ENCODE results near the gene SLC24A3.

Gene SLC24A3

DNA sequence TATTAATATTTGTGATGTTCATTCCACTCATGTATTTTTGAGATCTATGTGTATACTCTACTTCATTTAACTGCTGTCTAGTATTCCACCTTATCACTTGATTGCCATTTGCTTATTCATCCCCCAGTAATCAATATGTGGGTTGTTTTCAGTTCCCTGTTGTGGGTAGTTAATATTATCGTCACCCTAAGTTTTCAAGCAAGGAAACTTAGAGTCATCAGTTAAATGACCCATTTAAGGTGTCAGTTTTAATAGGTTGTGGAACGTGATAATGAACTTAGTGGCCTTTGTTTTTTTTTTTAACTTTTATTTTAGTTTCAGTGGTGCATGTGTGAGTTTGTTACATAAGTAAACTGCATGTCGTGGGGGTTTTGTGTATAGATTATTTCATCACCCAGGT is 90.3 kb downstream of the SLC24A3 start:
- DNase-seq (ENCODE audit: low read depth in 2 of 2): no peak

DNA sequence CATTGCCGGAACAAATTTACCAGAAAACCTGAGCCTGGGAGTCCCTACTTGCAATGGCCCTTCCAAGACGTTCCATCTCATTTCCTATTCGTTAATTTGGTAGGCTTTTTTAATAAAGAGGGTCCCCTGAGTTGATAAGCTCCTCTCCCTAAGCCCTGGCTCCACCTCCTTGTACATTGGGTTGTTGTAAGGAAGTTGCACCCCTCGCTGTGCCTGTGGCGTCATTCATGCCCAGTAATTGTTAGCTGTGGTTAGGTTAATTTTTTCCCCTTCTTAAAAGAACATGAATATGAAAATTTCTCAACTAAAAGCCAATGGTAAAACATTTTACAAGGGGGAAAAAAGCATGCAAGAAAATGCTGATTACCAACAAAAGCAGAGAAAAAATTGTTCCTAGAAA is 91.9 kb downstream of the SLC24A3 start:
- DNase-seq (ENCODE audit: low read depth in 2 of 2): no peak

DNA sequence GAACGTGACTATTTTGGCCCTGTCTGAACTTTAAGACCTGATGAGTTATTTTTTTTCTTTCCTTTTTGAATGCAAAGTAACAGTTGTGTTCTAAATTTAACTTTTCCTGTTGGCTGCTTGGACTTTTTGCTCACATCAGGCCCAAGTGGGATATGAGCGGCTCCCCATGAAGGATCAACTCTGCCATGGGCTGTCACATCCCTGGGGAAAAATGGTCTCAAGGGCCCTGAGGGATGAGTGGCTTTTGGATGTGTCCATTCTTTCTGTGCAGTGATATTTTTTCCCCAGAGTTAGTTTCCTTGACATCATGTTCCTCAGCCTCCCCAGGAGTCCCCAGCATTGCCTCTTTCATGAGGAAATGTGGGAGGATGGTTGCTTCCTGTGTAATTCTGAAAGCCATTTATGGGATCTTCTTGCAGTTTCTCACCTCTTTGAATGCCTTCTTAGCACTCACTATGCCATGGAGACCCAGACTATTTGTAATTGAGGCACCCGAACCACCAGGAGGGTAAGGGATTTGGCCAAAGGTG is 92.5 kb downstream of the SLC24A3 start:
- no peak for DNase-seq (ENCODE audit: low read depth in 2 of 2)

DNA sequence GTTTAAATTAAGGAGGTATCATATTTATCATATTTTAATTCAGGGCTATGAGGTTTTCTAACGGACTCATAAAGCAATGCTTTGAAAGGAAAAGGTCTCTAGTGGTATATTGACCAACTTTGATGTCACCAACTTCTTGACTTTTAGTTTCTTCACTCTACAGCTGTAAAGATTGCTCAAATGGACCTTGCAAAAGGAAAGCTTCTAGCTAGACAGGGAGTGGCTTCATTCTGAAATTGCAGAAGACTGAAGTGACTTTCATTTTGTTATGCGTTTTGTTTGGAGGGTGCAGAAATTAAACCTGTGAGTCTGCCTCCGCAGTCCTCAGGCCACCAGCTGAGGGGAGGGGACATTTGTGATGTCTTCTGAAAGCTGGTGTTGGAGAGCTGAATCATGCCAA is 95.7 kb downstream of the SLC24A3 start:
- DNase-seq (ENCODE audit: low read depth in 2 of 2): no peak

DNA sequence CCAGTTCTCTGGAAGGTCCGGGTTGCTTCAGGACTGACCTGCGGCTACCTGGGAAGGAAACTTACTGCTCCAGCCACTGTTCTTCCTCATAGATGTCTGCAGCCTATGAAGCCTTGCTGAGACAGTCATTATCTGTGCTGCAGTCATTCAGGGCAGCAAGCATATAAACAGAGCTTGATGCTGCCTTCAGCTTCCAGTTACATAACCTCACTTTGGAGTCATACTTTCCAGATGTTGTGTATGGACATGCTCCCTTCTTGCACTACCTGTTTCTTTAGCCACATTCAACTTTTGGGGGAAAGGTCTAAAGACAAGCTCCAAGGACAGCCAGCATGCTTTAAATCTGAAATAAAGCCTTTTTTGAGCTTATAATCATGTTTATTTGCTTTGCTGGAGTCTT is 98.1 kb downstream of the SLC24A3 start:
- DNase-seq (ENCODE audit: low read depth in 2 of 2): no peak

DNA sequence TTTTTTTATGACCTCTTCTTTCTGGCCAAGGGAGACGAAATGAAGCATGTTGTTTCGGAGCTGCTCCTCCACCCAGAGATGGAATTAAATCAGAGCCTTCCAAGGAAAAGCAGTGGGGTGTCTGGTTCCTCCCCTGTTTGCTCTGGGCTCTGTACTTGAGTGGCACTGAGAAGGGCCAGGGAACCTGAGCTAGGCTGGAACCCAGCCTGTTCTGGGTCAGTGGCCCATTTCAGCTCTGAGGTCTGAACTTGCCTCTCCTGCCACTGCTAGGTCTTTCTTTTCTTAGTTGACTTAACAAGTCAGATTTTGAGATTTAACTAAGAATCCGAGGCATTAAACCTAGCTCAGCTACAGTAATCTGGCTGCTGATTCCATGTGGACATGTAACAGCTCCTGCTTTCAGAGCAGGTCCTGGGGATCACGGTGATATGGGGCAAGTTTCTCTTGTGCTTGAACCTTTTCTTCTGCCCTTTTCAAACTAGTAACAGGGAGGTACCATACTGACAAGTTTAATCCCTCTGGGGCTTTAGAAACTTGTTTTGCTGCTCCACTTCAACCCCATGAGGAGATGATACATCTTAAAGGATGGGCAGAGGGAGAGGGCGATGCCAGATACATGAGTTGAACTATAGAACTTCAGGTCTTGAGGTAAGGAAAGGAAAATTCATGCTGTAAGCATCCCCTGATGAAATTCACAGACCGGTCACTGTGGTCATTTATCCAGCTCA is 101.1 kb downstream of the SLC24A3 start:
- DNase-seq (ENCODE audit: low read depth in 2 of 2): no peak

DNA sequence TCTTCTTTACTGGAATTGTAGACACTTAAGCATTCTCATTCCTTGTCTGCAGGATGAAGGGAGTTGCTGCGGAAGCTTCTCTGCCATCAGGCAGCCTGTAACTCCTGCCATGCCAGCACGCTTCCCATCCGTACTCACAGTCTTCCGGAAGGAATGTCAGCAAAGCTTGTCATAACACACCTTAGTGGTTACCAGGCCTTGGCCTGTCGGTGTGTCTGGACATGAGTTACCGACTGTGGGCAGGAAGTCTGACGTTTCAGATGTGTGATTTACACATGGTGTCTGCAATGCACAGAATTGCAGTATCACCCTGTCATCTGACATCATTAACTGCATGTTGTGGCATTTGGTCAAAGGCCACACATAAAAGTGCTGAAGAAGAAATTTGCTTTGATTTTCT is 102.2 kb downstream of the SLC24A3 start:
- no peak for DNase-seq (ENCODE audit: low read depth in 2 of 2)

DNA sequence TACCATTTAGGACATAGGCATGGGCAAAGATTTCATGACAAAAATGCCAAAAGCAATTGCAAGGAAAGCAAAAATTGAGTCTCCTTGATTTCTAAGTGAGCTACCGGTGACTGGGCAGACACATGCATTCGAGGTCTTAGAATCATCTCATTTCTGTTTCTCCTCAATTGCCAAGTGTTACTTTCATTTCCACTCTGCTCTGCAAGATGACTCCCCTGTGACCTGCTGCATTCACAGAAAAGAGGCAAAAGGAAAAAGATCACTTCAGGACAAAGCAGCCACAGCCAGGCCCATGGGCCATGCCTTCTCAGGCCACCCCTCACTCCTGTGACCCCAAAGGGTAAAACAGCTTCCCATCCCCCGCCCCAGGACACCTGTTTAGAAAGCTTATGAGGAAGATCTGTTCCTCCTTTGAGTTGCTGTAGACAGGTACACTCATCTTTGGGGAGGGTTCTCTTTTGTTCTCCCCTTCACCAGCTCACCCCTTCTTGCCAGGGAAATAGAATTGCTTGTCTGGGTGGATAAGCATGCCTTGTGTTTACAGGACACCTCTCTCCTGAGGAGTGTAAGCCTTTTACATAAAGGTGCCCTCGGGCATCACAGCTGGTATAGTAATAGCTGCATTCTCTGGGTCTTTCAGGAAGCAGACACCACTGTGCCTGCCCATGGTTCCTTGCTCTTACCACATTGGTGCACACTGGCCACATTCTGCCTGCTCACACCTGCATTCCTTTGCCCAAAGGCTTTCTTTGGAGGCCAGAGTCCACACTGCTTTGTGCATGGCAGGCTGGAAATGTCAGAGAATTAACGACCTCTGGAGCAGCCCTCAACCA is 105.0 kb downstream of the SLC24A3 start:
- no peak for DNase-seq (ENCODE audit: low read depth in 2 of 2)

DNA sequence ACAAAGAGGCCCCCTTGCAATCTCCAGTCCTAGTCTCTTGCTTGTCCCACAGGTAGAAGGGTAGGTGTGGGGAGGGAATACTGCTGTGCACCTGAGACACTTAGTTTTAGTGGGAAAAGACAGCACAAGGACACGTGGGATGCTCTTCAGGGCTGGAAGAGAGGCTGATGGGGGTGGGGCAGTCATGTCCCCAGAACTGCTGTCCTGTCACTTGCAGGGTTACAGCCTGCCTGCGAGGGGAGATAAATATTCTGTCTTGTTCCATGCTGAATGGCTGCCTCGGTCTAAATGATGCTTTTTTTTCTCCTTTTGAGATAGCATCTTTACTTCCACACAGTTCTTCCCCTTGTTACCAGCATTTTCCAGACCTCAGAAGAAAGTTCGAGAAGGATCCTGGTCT is 106.2 kb downstream of the SLC24A3 start:
- no peak for DNase-seq (ENCODE audit: low read depth in 2 of 2)

DNA sequence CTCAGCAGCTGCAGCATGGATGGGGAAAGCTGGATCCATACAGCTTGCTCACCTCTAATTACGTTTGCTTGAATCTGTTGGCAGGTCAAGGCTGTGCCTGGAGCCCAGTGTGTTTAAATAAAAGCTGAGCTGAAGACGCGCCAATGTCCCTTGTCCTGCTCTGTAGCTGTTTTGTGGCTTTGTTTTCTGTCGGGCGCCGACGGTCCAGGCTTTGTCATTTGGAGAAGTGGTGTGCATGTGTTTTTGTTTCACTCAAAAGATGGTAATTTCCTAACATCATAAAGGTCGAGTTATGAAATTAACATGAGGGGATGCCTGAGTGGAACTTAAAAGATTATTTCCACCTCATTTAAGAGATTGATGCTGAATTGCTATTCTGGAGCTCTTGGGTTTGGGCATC is 107.6 kb downstream of the SLC24A3 start:
- no peak for DNase-seq (ENCODE audit: low read depth in 2 of 2)

DNA sequence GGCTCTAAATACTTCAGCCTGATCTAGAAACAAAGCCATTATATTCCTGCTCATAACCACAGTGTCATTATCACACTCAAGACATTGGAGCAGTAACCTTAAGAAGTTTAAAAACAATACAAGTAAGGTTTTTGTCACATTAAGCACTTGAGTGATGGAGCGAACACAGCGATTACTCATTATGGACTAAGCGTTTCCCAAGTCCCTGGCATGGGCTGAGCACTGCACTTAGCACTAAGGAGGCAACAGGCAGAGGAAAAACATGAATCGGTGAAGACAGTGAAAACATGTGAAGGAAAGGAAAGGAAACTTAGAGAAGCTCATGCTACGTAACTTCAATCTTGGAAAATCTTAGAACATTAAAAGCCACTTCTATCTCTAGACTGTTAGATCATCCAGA is 108.7 kb downstream of the SLC24A3 start:
- no peak for DNase-seq (ENCODE audit: low read depth in 2 of 2)

DNA sequence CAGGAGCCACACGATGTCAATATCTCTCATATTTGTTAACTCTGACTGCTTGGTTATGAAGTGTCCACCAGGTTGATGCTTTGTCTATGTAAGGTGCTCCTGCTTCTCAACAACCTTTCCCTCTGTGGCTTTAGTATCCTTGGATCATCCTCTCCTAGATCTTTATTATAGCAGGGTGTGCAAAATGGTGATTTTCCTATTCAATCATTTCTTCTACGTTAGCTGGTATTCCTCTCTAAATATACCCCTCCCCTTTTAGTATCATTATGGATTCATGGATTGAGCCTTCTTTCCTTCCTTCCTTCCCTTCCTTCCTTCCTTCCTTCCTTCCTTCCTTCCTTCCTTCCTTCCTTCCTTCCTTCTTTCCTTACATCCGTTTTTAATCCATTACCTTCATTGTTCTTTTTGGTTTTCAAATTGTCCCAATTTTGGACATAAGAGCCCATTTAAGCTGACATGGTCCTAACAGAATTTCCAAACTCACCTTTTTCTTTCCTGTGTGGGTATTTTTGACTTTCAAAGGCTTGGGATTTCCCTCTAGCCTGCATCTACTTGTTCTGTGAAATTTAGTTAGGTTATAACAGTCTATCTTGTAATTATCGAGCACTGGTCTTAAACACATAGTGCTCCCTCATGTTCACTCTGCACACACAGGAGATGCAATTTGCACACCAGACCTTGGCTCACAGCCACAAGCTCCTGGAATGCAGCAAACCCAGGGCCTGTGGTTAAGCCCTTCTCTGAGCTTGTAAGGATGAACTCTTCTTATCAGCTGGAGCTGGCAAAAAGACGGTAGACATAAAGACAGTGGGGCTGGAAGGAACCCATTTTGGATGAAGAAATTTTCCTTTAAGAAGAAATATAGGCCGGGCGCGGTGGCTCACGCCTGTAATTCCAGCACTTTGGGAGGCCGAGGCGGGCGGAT is 109.9 kb downstream of the SLC24A3 start:
- no peak for DNase-seq (ENCODE audit: low read depth in 2 of 2)

DNA sequence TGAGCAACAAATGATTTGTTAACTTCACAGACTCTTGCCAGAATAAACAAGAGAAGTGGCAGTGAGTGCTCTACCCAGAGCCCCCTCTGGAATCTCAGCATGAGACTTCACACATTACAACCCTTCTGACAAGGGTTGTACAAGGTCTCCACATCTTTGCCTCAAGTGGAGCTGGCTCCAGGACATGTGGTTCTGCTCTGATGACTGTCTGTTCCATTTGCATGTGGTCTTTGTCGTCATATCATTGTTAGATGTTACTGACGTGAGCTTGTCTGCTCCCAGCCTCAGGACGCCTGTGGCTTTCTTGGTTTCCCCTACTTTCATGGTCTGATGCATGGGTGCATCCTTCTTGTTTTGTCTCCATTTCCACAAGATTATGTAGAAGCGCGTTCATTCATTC is 115.0 kb downstream of the SLC24A3 start:
- no peak for DNase-seq (ENCODE audit: low read depth in 2 of 2)

DNA sequence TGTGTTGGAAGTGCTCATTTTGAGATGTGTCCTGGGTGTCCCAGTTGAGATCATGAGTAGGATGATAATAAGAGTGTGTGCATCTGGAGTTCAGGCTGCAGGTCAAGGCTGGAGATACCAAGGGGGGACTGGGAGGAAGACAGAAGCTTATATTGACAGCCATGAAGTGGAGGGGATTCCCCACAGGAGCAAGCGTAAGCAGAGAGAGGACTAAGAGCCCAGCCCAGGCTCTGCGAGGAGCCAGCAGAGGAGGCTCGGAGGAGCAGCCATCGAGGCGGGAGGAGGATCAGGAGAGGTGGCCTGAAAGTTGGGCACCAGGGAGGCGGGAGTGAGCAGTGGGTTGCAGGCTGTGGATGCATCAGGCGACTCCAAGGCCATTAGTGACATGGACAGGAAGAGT is 116.2 kb downstream of the SLC24A3 start:
- DNase-seq (ENCODE audit: low read depth in 2 of 2): no peak

DNA sequence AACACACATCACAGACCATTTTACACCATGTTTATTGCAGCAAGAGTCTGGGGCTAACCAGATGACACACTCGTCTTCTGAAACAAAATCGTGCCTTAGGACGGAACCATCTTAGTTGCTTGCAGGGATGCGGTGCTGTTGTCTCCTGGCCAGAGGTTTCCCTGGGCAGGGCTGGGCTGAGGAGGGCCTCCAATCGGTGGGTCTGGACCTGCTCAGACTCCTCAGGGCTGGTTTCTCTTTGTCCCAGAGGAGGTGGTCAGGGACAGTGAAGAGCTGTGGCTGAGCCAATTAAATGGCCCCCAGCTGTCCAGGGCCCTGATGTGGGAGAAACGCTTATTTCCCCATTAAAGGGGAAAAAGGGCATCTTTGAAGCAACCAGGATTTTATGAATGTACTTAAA is 117.6 kb downstream of the SLC24A3 start:
- no peak for DNase-seq (ENCODE audit: low read depth in 2 of 2)

DNA sequence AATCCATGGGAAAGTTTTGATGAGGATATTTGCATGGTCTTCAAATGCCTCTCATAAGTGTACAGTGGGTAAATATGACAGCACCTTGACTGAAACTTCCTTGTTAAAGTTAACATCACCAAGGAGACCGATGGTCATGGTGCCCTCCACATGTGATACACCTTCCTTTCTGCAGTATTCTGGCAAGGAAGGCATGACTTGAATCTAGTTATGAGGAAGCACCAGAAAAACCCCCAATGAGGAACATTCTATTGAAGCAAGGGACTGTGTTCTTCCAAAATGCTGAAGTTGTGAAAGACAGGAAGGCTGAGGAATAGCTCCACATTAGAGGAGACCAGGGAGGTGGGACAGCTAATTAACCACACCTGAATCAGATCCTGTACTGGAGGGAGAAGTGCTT is 118.3 kb downstream of the SLC24A3 start:
- DNase-seq (ENCODE audit: low read depth in 2 of 2): no peak

DNA sequence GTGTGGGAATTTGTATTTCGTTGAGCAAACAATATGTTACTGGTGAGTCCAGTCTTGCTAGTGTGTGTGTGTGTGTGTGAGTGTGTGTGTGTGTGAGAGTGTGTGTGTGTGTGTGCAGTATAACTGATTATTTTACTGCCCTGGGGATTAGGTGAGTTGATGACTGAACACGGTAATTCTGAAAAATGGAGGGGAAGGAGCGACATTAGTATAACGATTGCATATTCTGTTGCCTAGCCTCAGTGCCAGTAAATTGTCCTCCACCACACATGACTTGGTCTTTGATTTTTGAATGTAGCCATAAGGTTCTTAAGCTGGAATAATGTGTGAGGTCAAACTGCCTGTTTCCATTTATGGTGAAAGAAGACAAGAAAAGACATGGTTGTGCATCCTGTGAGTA is 121.1 kb downstream of the SLC24A3 start:
- no peak for DNase-seq (ENCODE audit: low read depth in 2 of 2)

DNA sequence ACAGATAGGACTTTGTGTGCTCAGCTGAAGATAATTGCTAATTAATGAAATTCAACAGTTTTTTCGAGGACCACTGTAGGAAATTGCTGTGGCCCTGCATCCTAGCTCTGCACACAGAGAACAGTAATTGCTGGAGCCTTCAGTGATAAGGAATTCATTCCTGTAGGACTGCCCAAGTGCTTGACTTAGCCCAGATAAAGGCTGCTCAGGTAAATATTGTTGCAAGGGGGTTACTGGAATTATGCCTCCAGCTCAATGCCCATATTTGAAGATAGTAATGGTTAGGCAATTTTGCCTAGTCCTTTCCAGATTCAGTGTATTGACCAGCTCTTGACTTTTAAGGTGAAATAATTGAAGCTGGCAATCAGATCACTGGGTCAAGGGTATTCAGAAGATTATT is 122.9 kb downstream of the SLC24A3 start:
- no peak for DNase-seq (ENCODE audit: low read depth in 2 of 2)

DNA sequence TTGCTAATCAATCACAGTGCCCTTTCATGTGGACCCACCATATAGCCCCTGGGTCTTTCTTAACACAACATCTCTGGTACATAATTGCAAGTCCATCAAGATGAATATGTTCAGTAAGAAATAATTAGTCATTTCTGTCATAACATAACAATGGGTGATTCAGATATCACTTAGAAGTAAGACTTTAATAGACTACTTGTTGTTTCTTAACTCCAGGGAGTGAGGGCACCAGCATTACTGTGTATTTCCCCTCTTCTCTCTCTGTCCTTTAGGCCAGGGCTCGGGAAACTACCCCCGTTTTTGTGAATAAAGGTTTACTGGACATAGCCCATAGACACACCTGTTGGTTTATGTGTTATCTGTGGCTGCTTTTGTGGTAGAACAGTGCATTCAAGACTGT is 123.5 kb downstream of the SLC24A3 start:
- no peak for DNase-seq (ENCODE audit: low read depth in 2 of 2)

DNA sequence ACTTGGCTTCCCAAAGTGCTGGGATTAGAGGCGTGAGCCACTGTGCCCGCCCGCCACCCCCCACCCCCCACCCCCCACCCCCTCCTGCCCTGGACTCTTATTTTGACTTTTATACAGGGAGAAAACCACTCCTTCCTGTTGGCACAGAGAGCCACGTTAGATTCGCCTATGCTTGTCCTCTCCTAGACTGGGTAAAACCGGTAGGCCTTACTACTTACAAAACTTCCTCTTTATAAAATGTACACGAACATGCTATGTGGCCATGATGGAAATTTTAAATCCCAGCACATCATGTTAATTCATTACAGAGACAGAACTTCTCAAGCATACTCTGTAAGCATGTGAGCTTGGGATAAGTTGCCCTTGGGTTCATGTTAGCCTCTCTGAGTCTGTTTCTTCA is 124.2 kb downstream of the SLC24A3 start:
- DNase-seq (ENCODE audit: low read depth in 2 of 2): no peak

DNA sequence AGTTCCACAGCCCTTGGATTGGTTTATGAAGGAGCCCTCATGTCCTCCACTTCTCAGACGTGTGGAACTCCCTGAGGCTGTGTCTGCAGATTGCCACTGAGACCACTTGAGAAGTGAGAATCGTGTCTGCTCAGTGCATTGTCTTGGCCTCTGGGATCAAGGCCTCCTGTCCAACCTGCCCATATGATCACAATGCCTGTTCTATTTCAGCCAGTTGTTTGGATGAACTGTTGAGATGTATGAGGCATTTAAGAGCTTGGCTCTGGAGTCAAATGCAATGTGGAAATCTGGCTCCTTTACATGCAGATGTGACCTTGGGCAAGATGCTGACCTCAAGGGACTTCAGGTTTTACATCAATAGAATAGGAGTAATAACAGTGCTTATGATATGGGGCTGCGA is 125.9 kb downstream of the SLC24A3 start:
- DNase-seq (ENCODE audit: low read depth in 2 of 2): no peak

DNA sequence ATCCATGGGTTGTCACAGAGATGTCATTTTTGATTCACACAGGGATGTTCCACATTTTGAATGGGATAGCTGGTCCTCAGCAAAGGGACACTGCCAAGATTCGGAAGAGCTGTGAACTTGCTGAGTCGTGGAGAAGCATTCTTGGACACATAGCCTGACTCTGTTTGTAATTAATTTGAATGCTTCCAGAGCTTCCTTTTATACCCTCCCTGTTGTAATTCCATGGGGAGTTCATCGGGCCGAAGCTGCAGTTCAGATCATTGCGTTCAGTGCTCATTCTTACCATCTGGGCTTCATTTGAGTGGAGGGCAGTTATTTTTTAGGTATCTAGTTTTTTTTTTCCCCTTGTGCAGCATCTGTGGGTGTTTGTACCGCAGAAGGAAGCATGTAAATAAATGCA is 126.5 kb downstream of the SLC24A3 start:
- DNase-seq (ENCODE audit: low read depth in 2 of 2): no peak
